Cardiac septum (tissue), 1 donor: ENCODE data around the gene UROC1. TPM values are rescaled to one million over a fixed set of nuclear protein-coding genes. Genes with fewer than 3 reads are reported as not detected.

ENCODE experiments used
- DNase-seq: peaks from one replicate; pipeline ENCODE4 v3.0.0-alpha.2; 2020; ENCODE audit warnings: low spot score
- intact Hi-C: fragments of 100-400 bp; cut with DNase I; formaldehyde crosslinking; loops from one replicate; pipeline ENCODE4 v1.14.0; 2022
- total RNA-seq: library from RNA; stranded (reverse); fragmentation: NEBNext Ultra II Directional; extraction: Animal tissue kit (Norgen Biotek cat#: 25700); gene quantifications from one replicate; pipeline ENCODE4 v1.2.1, GENCODE V29; 2021
- donor health status: DM: no; HTN: no; CAD: no.

Gene UROC1
- total RNA-seq, 1 donor from 2014 or later: not detected

GRCh38 chr3:126548556-126549466, 31.2 kb upstream of the UROC1 start:
- DNase-seq: no peak
- intact Hi-C loops: no loop called here

DNA sequence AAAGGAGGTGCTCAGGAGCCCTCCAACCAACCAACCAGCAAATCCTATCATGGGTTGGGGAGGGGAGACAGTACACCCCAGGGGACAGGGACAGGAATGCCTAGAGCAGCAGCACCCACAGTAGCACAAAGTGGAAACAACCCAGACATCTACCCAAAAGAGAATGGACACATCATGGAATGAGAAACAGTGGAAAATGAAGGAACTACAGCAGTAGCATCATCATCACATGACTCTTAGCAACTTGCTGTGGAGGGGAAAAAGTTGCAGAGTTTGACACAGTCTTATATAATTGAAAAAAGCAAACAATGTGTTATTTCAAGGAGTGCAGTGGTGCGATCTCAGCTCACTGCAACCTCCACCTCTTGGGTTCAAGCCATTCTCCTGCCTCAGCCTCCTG, 30.1 kb upstream of the UROC1 start:
- intact Hi-C loops: no loop called here
- DNase-seq: no peak

DNA sequence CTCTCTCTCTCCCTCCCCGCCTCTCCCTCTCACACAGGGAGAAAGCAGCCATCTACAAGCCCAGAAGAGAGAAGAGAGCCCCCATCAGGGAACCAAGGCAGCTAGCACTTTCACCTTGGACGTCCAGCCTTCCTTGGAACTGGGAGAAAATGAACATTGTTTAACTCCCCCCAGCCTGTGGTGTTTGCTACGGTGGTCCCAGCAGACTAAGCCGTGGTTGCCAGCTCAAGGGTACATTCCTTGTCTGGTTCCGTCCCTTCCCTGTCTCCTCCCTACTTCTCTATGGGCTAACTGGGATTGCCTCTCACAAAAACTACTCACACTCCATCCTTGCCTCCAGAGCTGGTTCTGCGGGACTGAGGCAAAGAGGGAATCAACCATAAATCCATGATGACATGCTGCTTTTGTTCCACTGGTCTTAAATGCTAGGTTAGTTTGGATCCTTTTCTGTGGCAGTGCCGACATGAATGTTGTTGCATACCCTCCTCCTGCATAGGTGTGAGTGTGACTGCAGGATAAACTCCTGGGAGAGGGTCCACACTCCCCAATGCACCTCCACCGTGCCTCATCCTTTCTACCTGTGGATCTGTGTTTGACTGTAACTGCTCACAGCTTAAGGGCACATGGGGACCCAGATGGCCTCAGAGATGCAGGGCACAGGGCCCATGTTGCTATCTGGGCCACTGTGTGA, 29.1 kb upstream of the UROC1 start:
- peak; percentile 58 for DNase-seq
- intact Hi-C loops: no loop called here

- DNase-seq: peak; percentile 61
- intact Hi-C loops: no loop called here
Measured at GRCh38 chr3:126546013-126546412, 28.4 kb upstream of the UROC1 start.

DNA sequence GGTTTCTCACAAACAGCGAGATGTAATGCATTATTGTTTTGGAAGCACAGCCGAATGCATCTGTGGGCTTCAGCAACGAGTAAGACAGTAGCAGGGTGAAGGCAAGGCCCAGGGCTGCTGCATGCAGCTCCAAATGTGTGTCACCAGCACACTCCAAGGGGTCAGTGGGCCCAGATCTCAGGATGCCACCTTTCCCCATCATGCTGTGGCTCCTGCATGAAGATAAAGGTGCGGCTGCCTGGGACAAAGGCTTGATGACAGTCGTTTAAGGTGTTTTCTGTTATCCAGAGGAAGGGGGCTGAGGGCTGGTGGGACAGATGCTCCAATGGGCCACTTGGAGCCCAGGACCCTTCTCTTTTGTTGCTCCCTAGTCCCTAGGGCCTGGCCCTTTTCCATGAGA, 28.0 kb upstream of the UROC1 start:
- intact Hi-C loops: no loop called here
- peak; percentile 73 for DNase-seq

GRCh38 chr3:126544596-126545281, 27.2 kb upstream of the UROC1 start:
- DNase-seq: peak; percentile 64
- intact Hi-C loops: no loop called here

- DNase-seq: peak; percentile 57
- intact Hi-C loops: no loop called here
Measured at GRCh38 chr3:126543457-126544061, 26.0 kb upstream of the UROC1 start.

GRCh38 chr3:126542340-126543241, 25.0 kb upstream of the UROC1 start:
- intact Hi-C loops: no loop called here
- peak; percentile 63 for DNase-seq

GRCh38 chr3:126541628-126542339, 24.2 kb upstream of the UROC1 start:
- intact Hi-C loops: no loop called here
- DNase-seq: peak; percentile 47

- DNase-seq: peak; percentile 72
- intact Hi-C loops: no loop called here
Measured at GRCh38 chr3:126540951-126541627, 23.5 kb upstream of the UROC1 start.

DNA sequence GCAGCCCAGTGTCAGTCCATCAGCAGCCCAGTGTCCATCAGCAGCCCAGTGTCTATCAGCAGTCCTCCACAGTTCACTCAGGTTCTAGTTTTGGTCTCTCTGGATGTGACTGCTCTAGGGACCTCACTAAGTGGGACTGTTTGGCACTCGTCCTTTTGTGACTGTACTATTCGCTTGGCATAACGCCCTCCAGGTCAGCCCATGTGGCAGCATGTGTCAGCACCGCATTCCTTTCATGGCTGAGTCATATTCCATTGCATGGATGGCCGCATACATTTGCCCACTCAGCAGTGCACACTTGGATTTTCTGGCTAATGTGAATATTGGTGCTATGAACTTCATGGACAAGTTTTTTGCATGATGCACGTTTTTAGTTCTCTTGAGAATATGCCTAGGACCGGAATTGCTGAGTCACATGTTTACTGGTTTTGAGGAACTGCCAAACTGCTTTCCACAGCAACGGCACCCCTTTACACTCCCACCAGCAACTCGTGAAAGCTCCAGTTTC, 22.8 kb upstream of the UROC1 start:
- intact Hi-C loops: no loop called here
- peak; percentile 63 for DNase-seq

DNA sequence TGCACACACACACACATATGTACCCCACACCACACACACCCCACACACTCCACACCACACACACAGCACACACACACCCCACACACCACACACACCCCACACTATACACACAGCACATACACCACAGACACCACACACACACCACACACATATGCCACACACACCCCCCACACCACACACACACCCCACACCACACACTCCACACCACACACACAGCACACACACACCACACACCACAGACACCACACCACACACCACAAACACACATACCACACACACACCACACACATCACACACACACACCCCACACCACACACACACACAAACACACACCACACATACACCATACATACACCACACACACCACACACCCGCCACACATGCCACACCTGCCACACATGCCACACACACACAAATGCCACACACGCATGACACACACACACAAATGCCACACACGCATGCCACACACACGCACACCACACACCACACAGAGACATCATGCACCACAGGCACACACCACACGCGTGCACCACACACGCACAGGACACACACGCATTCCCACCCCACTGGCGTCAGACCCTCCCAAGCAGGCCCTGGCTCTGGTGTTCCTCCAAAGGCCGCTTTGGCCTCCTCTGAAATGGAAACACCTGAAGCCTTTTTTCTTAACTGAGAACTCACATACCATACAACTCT, 22.1 kb upstream of the UROC1 start:
- no peak for DNase-seq

DNA sequence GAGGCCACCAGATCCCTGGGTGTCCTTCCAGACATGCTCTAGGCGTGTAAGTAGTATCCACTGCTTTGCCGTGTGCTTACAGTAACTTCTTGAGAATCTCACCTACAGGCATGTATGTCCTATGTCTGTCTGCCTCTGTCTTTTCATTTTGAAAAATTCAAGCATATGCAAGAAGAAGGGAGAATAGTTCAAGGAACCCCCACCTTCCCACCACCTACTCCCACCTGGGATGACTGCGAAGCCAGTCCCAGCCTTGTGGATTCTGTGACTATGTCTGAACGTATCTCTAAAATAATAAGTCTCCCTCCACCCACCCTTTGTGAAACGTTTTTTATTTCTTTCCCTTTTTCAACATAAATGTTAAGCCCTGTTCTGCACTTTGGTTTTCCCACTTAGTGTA, 21.4 kb upstream of the UROC1 start:
- no peak for DNase-seq
- intact Hi-C loops: no loop called here

More for the DNA sequence above, 22.1 kb upstream of the UROC1 start:
- intact Hi-C loops: no loop called here

GRCh38 chr3:126538316-126538715, 20.7 kb upstream of the UROC1 start:
- DNase-seq: peak; percentile 54
- intact Hi-C loops: no loop called here

GRCh38 chr3:126537730-126538281, 20.2 kb upstream of the UROC1 start:
- intact Hi-C loops: no loop called here
- DNase-seq: peak; percentile 55

DNA sequence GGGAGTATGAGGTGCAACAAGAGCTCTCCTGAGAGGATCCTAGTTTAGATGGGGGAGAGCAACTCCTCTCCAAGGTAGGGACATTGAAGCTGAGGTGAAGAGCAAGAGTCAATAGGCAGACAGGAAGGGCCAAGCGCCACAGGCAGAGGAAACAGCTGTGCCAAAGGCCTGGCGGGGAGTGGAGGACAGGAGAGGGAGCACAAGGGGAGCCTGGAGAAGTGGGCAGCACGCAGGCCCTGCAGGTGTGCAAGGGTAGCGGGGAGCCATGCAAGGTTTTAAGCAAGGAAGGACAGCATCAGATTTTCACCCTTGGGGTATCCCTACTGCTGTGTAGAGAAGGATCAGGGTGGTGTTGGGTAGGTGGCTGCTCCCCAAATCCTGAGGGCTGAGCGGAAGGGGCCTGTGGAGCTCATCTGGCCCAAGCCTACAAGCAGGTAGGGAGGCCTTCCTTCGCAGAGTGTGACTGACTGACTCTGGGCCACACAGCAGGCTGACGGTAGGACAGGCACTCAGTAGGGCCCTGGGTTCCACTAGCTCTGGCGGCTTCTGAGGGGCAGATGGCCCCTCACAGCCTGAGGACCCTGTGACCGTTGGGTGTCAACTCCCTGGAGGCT, 19.6 kb upstream of the UROC1 start:
- peak; percentile 47 for DNase-seq
- intact Hi-C loops: no loop called here
